IPS DF 4.7 (cell line): Measurements from ENCODE around the gene NTRK1.

Source experiments
- DNase-seq: peaks from one replicate; pipeline ENCODE4 v3.0.0-alpha.2; 2013; ENCODE audit warnings: low spot score; ENCODE audit errors: extremely low read depth

The NTRK1 gene

GRCh38 chr1:156880473-156880872, 19.8 kb downstream of the NTRK1 start:
- no peak for DNase-seq

GRCh38 chr1:156881101-156881500, 20.4 kb downstream of the NTRK1 start:
- DNase-seq = no peak

GRCh38 chr1:156881663-156882062, 21.0 kb downstream of the NTRK1 start:
- DNase-seq = no peak

DNA sequence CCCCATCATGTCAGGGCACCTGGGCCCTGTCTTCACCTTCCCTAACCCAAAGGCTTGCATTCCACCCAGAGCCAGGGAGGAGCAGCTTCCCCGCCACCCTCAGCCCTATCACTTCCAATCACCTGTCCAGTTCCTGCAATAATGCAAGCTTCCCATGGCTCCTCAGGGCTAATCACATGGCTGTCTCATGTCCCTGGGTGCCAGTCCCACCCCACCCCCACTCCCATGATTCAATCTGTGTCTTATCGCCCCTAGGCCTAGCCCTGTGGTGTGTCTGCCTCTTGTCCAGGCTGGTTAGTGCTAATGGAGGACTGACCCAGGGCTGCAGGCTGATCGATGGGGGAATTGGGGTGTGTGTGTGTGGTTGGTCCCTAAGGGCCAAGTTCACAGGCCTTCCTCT, 21.9 kb downstream of the NTRK1 start:
- DNase-seq = no peak

DNA sequence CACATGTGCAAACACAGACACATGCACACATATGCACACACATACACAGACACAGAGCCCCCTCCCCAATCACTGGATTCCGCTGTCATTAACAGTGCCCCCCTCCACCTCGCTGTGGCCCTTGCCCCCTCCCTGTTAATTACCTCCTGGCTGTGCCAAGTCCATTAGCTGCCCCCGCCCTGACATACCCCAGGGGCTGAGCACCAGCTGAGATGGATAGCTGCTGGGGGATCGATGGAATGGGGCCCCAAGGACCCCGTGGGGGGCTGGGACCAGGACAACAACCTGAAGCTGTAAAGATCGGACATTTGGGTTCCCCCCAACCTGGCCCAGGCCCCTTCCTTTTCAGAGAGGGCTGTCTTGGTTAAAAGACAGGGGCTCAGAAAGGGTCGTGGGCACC, 23.3 kb downstream of the NTRK1 start:
- no peak for DNase-seq

GRCh38 chr1:156884560-156885184, 24.0 kb downstream of the NTRK1 start:
- no peak for DNase-seq

DNA sequence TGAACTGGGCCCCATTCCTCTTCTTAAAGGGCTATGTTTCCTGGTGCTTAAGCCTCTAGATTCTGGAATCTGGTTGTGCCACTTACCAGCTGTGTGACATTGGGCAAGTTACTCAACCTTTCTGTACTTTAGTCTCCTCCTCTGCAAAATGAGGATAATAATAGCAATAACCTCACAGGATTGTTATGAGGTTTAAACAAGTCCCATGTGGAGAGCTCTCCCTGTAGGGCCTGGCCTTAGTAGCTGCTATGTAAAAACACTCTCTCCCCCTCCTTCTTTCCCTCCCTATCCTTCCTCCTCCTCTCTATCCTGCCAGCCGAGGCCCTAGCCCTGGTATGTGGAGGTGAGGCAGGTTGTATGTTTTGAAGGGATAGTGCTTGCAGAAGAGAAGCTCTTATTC, 24.6 kb downstream of the NTRK1 start:
- no peak for DNase-seq

GRCh38 chr1:156885880-156886355, 25.3 kb downstream of the NTRK1 start:
- no peak for DNase-seq

GRCh38 chr1:156886583-156887281, 26.1 kb downstream of the NTRK1 start:
- no peak for DNase-seq

GRCh38 chr1:156887317-156887716, 26.7 kb downstream of the NTRK1 start:
- no peak for DNase-seq

DNA sequence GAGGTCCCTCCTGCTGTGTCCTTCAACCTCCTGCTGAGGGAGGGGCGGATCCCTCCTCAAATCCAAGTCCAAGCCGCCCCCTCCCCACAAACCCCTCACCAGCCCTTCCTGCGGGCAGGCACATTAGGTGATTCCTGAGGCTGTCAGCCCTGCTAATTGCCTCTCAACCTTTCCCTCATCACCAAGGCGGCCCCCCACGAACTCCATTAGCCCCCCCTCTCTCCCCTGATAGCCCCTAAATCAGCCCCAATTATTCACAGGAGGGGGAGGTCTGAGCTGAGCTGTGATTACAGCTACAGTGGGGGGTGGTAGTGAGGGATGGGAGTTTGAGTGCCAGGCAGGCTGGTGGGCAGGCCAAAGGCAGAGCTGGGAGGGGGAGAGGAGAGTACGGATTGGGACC, 27.1 kb downstream of the NTRK1 start:
- DNase-seq = no peak

DNA sequence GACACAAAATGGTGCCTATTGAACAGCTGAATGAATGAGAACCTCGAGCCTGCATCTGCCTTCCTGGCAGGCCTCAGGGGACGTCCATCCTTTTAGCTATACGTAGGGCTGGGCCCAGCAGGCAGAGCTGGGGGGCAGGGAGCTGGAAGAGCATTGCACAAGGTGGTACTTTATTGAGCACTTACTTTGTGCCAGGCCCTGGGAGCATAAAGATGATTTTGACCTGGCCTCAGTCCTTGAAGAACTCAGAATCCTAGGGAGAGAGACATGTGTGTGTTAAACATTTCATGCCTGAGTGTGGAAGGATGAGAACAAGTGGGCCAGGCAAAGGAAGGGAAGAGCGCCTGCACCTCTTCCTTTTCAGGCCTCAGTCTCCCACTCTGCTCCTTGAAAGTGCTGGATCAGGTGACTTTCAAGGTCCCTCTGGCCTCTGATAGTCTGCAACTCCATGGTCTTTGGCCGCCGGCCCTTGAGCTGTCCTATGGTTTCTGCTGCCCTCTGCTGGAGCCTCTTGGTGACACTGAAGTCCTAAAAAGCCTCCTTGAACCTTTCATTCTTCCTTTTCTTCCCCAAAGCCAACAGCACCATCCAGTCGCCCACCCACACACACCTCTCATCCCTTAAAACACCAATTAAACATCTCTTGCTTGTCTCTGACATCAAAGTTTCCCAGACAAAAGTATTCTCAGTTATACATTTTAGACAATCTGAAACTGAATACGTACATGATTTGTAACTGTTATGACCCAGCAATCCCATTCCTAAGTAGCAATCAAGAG, 29.3 kb downstream of the NTRK1 start:
- peak; percentile 71 for DNase-seq

DNA sequence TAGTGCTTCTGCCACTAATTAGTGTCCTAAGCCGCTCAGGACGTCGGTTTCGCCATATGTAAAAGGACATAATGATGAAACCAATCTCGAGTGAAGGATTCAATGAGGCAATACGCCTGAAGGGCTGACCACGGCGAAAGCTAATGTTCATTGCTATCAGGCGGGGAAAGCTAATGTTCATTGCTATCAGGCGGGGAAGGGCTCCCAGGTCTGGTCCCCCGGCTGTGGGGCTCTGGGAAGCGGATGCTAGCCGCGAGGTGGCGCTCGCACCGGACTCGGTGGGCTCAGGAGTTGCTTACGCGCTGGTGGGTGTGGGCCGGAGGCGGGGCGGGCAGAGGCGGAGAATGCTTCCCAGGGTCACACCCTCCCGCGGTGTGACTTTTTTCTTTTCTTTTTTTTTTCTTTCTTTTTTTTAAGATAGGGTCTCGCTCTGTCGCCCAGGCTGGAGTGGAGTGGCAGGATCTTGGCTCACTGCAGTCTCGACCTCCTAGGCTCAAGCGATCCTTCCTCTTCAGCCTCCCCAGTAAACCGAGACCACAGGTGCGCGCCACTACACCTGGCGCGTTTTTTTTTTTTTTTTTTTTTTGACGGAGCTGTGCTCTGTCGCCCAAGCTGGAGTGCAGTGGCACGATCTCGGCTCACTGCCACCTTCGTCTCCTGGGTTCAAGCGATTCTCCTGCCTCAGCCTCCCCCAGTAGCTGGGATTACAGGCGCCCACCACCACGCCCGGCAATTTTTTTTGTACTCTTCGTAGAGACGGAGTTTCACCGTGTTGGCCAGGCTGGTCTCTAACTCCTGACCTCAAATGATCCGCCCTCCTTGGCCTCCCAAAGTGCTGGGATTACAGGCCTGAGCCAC, 31.8 kb downstream of the NTRK1 start:
- DNase-seq = no peak

- DNase-seq = no peak
Measured at GRCh38 chr1:156893048-156893953, 32.6 kb downstream of the NTRK1 start, which contains the start of gene PEAR1. PEAR1 (plus strand) TSS chr1:156893718; CDS start chr1:156903927, 10,209 bp downstream.

- no peak for DNase-seq
Measured at GRCh38 chr1:156894001-156894400, 33.3 kb downstream of the NTRK1 start.

DNA sequence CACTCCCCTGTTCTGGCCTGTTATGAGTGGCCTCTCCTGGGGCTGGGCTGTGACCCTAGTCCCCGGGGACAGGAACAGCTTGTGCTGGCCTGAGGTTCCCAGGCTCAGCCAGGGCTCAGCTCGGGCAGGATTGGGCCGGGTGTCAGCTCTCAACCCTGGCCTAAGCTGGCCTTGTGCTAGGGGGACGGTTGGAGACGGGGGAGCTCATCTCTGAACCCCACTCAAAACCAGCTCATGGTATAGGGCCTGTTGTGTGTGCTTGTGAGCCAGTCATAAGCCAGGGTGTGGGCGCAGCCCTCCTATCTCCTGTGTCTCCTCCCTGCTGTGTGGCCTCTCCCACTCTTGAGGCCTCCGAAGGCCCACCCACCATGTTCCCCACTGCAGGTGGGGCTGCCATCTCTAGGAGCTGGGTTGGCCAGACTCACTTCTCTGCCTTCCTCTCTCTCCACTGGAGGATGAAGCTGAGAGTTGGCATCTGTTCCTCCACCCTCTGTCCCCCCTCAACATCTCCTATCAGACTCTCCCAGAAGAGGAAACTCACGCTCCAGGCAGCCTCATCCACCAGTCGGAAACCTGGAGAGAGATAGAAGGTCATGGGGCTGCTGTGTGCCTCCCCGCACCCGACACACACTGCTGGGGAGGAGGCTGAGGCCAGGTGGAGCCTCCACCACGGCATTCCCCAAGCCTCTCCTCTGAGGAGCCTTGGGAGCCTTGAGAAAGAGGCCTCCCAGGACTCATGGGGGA, 34.2 kb downstream of the NTRK1 start:
- DNase-seq = no peak

- no peak for DNase-seq
Measured at GRCh38 chr1:156895455-156895812, 34.8 kb downstream of the NTRK1 start.

DNA sequence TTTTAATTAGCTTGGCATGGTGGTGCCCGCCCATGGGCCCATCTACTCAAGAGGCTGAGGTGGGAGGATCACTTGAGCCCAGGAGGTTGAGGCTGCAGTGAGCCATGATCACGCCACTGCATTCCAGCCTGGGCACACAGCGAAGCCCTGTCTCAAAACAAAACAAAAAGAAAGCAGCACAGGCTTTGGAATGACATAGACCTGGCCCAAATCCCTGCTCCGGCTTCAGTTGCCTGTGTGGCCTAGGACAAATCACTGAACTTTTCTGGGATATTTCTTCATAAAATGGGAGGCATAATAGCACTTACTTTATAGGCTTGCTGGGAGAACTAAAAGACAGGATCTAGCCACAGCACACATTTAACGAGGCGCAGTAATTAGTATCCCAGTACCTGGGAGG, 35.3 kb downstream of the NTRK1 start:
- no peak for DNase-seq

DNA sequence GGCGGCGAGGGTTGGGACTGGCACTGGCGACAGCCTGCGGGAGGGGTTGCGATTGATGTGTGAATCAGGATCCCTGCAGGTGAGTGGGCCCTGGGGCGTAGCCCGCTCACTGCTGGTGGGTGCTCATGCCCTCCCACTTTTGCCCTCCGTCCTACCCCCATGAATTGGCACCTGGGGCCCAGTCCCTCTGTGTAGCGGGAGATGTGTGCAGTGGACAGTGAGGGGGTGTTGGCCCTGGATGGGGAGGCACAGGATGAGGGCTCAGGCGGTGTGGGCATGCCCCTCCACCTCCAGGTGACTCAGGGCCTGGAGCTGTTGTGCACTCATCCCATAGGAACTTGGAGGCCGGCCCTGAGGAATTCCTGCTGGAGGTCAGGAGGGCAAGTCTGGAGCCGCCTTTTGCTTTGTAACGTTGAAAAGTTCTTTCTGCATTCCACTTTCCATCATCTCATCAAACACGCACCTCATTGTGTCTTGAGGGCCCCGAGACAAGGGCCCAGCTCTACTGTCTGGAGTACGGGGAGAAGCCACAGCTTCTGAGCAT, 35.9 kb downstream of the NTRK1 start:
- DNase-seq = no peak
